K562 (cell line): ENCODE measurements around the gene PLXNA2. TPM values are rescaled to one million over a fixed set of nuclear protein-coding genes. Genes with fewer than 3 reads are reported as not detected.

ENCODE experiments used
- CBFA2T3 ChIP-seq: fragments of 450-650 bp; IDR thresholded peaks from 2 replicates; pipeline ENCODE4 v1.6.1; 2017
- E2F1 ChIP-seq: sonication (generic); formaldehyde crosslinking; IDR thresholded peaks from 2 replicates; pipeline ENCODE4 v1.8.1; 2023; ENCODE audit warnings: mild to moderate bottlenecking, missing genetic modification reagents, moderate library complexity
- FOXO4 ChIP-seq: fragments of 450-650 bp; formaldehyde crosslinking; IDR thresholded peaks from 2 replicates; pipeline ENCODE4 v1.4.0; 2020; ENCODE audit warnings: mild to moderate bottlenecking, moderate library complexity
- FOXP1 ChIP-seq: sonication (generic); formaldehyde crosslinking; IDR thresholded peaks from 2 replicates; pipeline ENCODE4 v1.8.0; 2022; ENCODE audit warnings: mild to moderate bottlenecking, missing genetic modification reagents
- HNRNPK ChIP-seq: fragments of 200-400 bp; formaldehyde crosslinking; IDR thresholded peaks from one replicate; pipeline ENCODE4 v1.6.1; 2018; ENCODE audit warnings: mild to moderate bottlenecking, low read depth, low read length; ENCODE audit not compliant: poor library complexity, severe bottlenecking
- ID3 ChIP-seq, 2 experiments: fragments of 250-450 bp in 1 of 2; fragments of 450-650 bp in 1 of 2; sonication (Bioruptor Pico) in 1 of 2; IDR thresholded peaks; 2 replicates each; pipeline versions ENCODE4 v1.6.1 to v1.8.0; 2016 to 2021; ENCODE audit warnings: mild to moderate bottlenecking in 2 of 2, moderate library complexity in 2 of 2, missing compliant biosample characterization in 1 of 2, missing genetic modification characterization in 1 of 2
- KDM1A ChIP-seq, 2 experiments: fragments of 450-650 bp; IDR thresholded peaks; 2 replicates each; pipeline ENCODE4 v1.6.1; 2016; ENCODE audit warnings: mild to moderate bottlenecking in 2 of 2
- KDM2B ChIP-seq: fragments of 250-450 bp; sonication (Bioruptor Pico); IDR thresholded peaks from 2 replicates; pipeline ENCODE4 v1.8.0; 2021; ENCODE audit warnings: mild to moderate bottlenecking, moderate library complexity
- MECOM ChIP-seq: fragments of 250-450 bp; sonication (Bioruptor Pico); IDR thresholded peaks from 2 replicates; pipeline ENCODE4 v1.8.0; 2022; ENCODE audit warnings: inconsistent platforms
- MTA1 ChIP-seq: fragments of 450-650 bp; IDR thresholded peaks from 2 replicates; pipeline ENCODE4 v1.6.1; 2017; ENCODE audit warnings: borderline replicate concordance
- SIN3B ChIP-seq: fragments of 450-650 bp; IDR thresholded peaks from 2 replicates; pipeline ENCODE4 v1.6.1; 2017; ENCODE audit warnings: low read depth, mild to moderate bottlenecking, moderate library complexity
- SMC3 ChIP-seq: conservative IDR thresholded peaks from 2 replicates; pipeline ENCODE4 v1.6.1; 2011; ENCODE audit warnings: low read depth, low read length, improper control_type of control experiment; ENCODE audit not compliant: insufficient read depth
- SRSF9 ChIP-seq: fragments of 200-400 bp; formaldehyde crosslinking; IDR thresholded peaks from 2 replicates; pipeline ENCODE4 v1.6.1; 2017; ENCODE audit warnings: low read depth, low read length, borderline replicate concordance
- TAF15 ChIP-seq: fragments of 200-400 bp; formaldehyde crosslinking; IDR thresholded peaks from 2 replicates; pipeline ENCODE4 v1.6.1; 2017; ENCODE audit warnings: mild to moderate bottlenecking, low read depth, low read length, moderate library complexity
- TAL1 ChIP-seq: fragments of 450-650 bp; IDR thresholded peaks from 2 replicates; pipeline ENCODE4 v1.6.1; 2016; ENCODE audit warnings: mild to moderate bottlenecking
- TEAD2 ChIP-seq: fragments of 450-650 bp; IDR thresholded peaks from 2 replicates; pipeline ENCODE4 v1.6.1; 2016; ENCODE audit warnings: missing genetic modification characterization, control low read depth, missing compliant biosample characterization
- TFAP4 ChIP-seq: sonication (generic); formaldehyde crosslinking; IDR thresholded peaks from 2 replicates; pipeline ENCODE4 v1.8.0; 2022; ENCODE audit warnings: missing genetic modification reagents, mild to moderate bottlenecking, moderate library complexity, borderline replicate concordance
- THRB ChIP-seq: fragments of 450-650 bp; formaldehyde crosslinking; conservative IDR thresholded peaks from 2 replicates; pipeline ENCODE4 v1.4.0; 2022; ENCODE audit warnings: mild to moderate bottlenecking, missing genetic modification characterization
- XRCC5 ChIP-seq: fragments of 200-400 bp; formaldehyde crosslinking; IDR thresholded peaks from 2 replicates; pipeline ENCODE4 v1.6.1; 2017; ENCODE audit warnings: low read depth, mild to moderate bottlenecking, low read length
- ZNF507 ChIP-seq: conservative IDR thresholded peaks from 2 replicates; pipeline ENCODE4 v1.6.1; 2017; ENCODE audit warnings: missing genetic modification characterization, missing compliant biosample characterization
- polyA plus RNA-seq, 8 experiments: library from polyadenylated mRNA; depleted of rRNA in 4 of 8; stranded (reverse) in 5 of 8; unstranded in 3 of 8; fragments of >200 nt; fragmentation: Nextera tagmentation in 2 of 8; fragmentation: Illumina TruSeq in 1 of 8; extraction: Ambion mirVana in 2 of 8; extraction: Trizol in 1 of 8; gene quantifications; 2 replicates each; pipeline versions ENCODE4 v1.2.1 to v1.2.3, GENCODE V29; 2011 to 2014; ENCODE audit warnings: inconsistent platforms in 1 of 8, missing spikeins in 1 of 8
- total RNA-seq, 7 experiments: library from RNA; depleted of rRNA in 6 of 7; stranded (reverse); fragments of >200 nt in 6 of 7; fragmentation: Illumina TruSeq in 2 of 7; extraction: Trizol in 2 of 7; gene quantifications; 2 replicates each; pipeline versions ENCODE4 v1.2.1 to v1.2.3, GENCODE V29; 2011 to 2021; ENCODE audit warnings: low replicate concordance in 1 of 7

PLXNA2 gene
- total and polyA plus RNA-seq, 9 of the 15 experiments (the other 6 are each of a cell fraction or from before 2014, with no cell fraction given): 0.01 to 1.3 (median 0.32) TPM

GRCh38 chr1:208183977-208184911, 59.9 kb downstream of the PLXNA2 start (continued):
- TF ChIP-seq FOXO4 (CRISPR knock-in tag) (no peak), KDM2B (CRISPR knock-in tag) (no peak), TAL1 (peak; percentile 64), MTA1 (peak; percentile 80; the same call in 1 of the 2 replicates), THRB (CRISPR knock-in tag) (no peak), ID3 (CRISPR knock-in tag; IDR thresholded peaks at IDR 0.05) (no peak), ID3 (tag; IDR thresholded peaks at IDR 0.05) (no peak), TFAP4 (peak; percentile 48; the same call in 1 of the 2 replicates), MECOM (CRISPR knock-in tag) (peak; percentile 92), SMC3 (no peak), HNRNPK (no peak), TAF15 (no peak), KDM1A (IDR thresholded peaks at IDR 0.05) (peak; percentile 87 to 93), CBFA2T3 (peak; percentile 90), FOXP1 (CRISPR knock-in tag) (no peak), E2F1 (CRISPR knock-in tag) (no peak), TEAD2 (no peak), SIN3B (no peak), SRSF9 (no peak), ZNF507 (tag) (no peak), XRCC5 (no peak)
